Hepatocyte (in vitro differentiated cells): ENCODE results near the gene MIOX.

Experiments
- EZH2 ChIP-seq: fragments of 200-600 bp; sonication (generic); IDR thresholded peaks from 2 replicates; pipeline ENCODE4 v1.6.1; 2016; ENCODE audit warnings: antibody characterized with exemption, mild to moderate bottlenecking, borderline replicate concordance
- TF ChIP-seq, protein P1 (sequence below): fragments of 200-600 bp; sonication (generic); IDR thresholded peaks from 2 replicates; pipeline ENCODE4 v1.5.1; 2016; ENCODE audit warnings: antibody characterized with exemption, mild to moderate bottlenecking; ENCODE audit not compliant: poor library complexity

DNA sequence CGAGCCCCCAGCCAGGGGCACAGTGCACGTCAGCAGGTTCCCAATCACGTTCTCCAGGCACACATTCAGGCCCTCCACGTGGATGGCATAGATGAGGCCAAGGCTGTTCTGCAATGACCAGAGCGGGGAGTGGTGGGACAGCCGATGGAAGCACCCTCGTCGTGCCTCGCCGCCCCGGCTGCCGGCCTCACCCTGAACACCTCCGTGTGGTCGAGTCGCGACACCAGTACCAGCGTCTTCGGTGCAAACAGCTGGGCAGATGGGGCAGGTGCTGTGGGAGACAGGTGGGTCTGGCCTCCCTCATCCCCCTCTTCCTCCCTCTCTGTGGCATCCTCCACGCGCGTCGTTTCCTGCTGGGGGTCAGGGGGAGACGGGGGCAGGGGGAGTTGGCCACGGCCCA lies 19.3 kb upstream of the MIOX start:
- TF ChIP-seq, protein P1, sequence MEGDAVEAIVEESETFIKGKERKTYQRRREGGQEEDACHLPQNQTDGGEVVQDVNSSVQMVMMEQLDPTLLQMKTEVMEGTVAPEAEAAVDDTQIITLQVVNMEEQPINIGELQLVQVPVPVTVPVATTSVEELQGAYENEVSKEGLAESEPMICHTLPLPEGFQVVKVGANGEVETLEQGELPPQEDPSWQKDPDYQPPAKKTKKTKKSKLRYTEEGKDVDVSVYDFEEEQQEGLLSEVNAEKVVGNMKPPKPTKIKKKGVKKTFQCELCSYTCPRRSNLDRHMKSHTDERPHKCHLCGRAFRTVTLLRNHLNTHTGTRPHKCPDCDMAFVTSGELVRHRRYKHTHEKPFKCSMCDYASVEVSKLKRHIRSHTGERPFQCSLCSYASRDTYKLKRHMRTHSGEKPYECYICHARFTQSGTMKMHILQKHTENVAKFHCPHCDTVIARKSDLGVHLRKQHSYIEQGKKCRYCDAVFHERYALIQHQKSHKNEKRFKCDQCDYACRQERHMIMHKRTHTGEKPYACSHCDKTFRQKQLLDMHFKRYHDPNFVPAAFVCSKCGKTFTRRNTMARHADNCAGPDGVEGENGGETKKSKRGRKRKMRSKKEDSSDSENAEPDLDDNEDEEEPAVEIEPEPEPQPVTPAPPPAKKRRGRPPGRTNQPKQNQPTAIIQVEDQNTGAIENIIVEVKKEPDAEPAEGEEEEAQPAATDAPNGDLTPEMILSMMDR: no peak
- TF ChIP-seq EZH2: no peak
